HL-60 (cell line): ENCODE results near the gene ZBTB8B.

Experiments used
- DNase-seq, 2 experiments: peaks; one replicate each; pipeline ENCODE4 v3.0.0-alpha.2; 2010 to 2020; ENCODE audit warnings: low read depth in 1 of 2, low spot score in 1 of 2
- H3K27ac ChIP-seq: fragments of 250-450 bp; sonication (Bioruptor Pico); replicated peaks from 2 replicates; pipeline ENCODE4 v1.5.1; 2020; ENCODE audit warnings: mild to moderate bottlenecking, moderate library complexity
- H3K27me3 ChIP-seq: fragments of 250-450 bp; sonication (Bioruptor Pico); 2 replicates; pipeline ENCODE4 v1.5.1; 2021; ENCODE audit warnings: mild to moderate bottlenecking, moderate library complexity; ENCODE audit not compliant: insufficient read depth, poor library complexity, severe bottlenecking
- H3K4me3 ChIP-seq: replicated peaks from 2 replicates; pipeline ENCODE4 v1.5.1; 2011; ENCODE audit warnings: mild to moderate bottlenecking, control low read depth, low read length; ENCODE audit not compliant: insufficient read depth
- GABPA ChIP-seq: IDR thresholded peaks from 2 replicates; pipeline ENCODE4 v1.6.1; 2012; ENCODE audit warnings: low read depth
- POLR2AphosphoS5 ChIP-seq: IDR thresholded peaks from 2 replicates; pipeline ENCODE4 v1.6.1; 2012; ENCODE audit warnings: low read depth
- SPI1 ChIP-seq: IDR thresholded peaks from 2 replicates; pipeline ENCODE4 v1.6.1; 2012; ENCODE audit warnings: low read depth, mild to moderate bottlenecking, borderline replicate concordance
- TF ChIP-seq, protein P1 (sequence below): IDR thresholded peaks from one replicate; pipeline ENCODE4 v1.5.1; 2011; ENCODE audit warnings: low read length, control low read depth, inconsistent platforms; ENCODE audit not compliant: insufficient read depth
- TF ChIP-seq, protein P2 (sequence below): IDR thresholded peaks from 2 replicates; pipeline ENCODE4 v1.6.1; 2012; ENCODE audit warnings: low read depth; ENCODE audit not compliant: insufficient replicate concordance

Gene ZBTB8B

DNA sequence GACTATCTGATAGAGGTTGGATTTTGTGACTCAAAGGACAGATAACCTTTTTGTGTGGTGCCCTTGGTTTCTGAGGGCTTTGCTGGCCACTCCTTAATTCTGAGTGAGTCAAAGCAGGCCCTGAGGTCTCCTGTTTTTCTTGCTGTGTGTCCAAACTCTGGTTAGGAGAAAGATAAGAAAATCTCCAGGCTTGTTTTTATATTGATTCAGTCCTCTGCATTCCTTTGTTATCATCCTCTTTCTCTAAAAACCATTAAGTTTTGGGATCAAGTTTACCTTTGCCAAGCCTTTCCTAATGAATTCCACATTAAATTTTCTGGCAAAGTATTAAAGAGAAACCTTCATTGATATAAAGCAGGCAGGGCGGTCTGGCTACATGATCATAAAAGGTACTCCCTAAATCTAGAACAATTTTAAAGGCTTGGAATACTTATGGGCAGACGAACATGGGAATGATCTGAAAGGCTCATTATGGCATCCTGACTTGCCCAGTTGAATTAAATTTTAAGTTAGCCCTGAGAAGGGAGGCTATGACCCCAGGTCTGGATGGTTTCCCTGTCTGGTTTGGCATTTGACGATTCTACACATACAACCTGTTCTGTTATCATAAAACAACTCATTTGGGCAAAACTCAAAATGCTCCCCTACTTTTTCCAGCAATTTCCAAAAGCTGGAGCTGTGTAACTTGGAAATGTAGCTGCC is 20.8 kb downstream of the ZBTB8B start:
- DNase-seq = no peak

DNA sequence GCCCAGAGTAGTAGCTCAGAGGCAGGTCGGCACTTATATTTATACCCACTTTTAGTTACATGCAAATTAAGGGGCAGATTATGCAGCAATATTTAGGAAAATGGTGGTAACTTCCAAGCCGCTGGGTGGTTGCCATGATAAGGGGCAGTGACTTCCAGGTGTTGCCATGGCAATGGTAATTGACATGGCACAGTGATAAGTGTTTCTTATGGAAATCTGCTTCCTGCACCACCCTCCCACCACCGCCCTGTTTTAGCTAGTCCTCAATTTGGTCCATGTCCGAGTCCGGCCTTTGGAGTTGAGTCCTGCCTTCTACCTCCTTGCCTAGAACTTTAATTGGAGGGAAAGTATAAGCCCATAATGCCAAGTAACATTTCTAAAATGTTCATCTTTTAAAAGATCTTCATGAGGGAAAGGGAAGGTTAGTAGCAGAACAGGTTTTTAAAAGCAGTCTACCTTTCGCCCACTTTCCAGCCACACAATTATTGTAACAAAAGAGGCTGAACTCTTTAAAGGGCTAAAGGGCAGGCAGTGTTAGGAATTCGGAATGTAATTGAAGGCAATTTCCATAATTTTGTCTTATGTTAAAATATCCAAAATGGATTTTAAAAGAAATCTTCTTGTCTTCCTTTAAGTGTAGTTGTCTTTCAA is 21.7 kb downstream of the ZBTB8B start:
- no peak overlapping the region for H3K27ac ChIP-seq
- no peak overlapping the region for H3K4me3 ChIP-seq
- DNase-seq = no peak
- TF ChIP-seq, protein P1, sequence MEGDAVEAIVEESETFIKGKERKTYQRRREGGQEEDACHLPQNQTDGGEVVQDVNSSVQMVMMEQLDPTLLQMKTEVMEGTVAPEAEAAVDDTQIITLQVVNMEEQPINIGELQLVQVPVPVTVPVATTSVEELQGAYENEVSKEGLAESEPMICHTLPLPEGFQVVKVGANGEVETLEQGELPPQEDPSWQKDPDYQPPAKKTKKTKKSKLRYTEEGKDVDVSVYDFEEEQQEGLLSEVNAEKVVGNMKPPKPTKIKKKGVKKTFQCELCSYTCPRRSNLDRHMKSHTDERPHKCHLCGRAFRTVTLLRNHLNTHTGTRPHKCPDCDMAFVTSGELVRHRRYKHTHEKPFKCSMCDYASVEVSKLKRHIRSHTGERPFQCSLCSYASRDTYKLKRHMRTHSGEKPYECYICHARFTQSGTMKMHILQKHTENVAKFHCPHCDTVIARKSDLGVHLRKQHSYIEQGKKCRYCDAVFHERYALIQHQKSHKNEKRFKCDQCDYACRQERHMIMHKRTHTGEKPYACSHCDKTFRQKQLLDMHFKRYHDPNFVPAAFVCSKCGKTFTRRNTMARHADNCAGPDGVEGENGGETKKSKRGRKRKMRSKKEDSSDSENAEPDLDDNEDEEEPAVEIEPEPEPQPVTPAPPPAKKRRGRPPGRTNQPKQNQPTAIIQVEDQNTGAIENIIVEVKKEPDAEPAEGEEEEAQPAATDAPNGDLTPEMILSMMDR = no peak
- TF ChIP-seq POLR2AphosphoS5 = no peak
- no peak for TF ChIP-seq SPI1
- no peak for TF ChIP-seq GABPA
- TF ChIP-seq, protein P2, sequence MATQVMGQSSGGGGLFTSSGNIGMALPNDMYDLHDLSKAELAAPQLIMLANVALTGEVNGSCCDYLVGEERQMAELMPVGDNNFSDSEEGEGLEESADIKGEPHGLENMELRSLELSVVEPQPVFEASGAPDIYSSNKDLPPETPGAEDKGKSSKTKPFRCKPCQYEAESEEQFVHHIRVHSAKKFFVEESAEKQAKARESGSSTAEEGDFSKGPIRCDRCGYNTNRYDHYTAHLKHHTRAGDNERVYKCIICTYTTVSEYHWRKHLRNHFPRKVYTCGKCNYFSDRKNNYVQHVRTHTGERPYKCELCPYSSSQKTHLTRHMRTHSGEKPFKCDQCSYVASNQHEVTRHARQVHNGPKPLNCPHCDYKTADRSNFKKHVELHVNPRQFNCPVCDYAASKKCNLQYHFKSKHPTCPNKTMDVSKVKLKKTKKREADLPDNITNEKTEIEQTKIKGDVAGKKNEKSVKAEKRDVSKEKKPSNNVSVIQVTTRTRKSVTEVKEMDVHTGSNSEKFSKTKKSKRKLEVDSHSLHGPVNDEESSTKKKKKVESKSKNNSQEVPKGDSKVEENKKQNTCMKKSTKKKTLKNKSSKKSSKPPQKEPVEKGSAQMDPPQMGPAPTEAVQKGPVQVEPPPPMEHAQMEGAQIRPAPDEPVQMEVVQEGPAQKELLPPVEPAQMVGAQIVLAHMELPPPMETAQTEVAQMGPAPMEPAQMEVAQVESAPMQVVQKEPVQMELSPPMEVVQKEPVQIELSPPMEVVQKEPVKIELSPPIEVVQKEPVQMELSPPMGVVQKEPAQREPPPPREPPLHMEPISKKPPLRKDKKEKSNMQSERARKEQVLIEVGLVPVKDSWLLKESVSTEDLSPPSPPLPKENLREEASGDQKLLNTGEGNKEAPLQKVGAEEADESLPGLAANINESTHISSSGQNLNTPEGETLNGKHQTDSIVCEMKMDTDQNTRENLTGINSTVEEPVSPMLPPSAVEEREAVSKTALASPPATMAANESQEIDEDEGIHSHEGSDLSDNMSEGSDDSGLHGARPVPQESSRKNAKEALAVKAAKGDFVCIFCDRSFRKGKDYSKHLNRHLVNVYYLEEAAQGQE = no peak
- H3K27me3 ChIP-seq = peaks cover 14% of the 10 kb centered on the region

More for the DNA sequence above, 20.8 kb downstream of the ZBTB8B start:
- TF ChIP-seq POLR2AphosphoS5 (no peak), SPI1 (no peak)
- TF ChIP-seq, protein P2 = no peak
- TF ChIP-seq, protein P1 = no peak
- Histone ChIP-seq H3K27me3 (peaks cover 14% of the 10 kb centered on the region), H3K4me3 (no peak overlapping the region), H3K27ac (no peak overlapping the region)

DNA sequence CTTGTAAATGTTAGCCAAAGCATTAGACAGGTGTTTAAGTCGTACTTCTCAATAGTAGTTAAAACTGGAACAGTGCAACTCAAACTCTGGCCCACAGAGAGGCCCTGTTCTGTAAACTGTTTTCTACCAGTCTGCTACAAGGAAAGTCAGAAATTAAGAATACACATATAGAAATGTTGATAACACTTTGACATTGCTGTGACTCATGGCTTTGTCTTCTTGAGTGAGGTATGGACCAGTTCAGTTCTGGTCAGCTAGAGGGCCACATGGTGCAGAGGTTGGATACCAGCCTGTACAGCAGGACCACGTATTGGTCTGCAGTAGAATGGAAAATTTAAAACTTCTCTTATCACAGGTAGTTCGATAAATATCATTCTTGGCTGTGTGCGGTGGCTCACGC is 22.3 kb downstream of the ZBTB8B start:
- H3K4me3 ChIP-seq = no peak overlapping the region
- H3K27ac ChIP-seq = no peak overlapping the region
- peaks cover 14% of the 10 kb centered on the region for H3K27me3 ChIP-seq
- TF ChIP-seq SPI1 = no peak
- TF ChIP-seq, protein P1 = no peak
- TF ChIP-seq GABPA = no peak
- TF ChIP-seq, protein P2 = no peak
- no peak for TF ChIP-seq POLR2AphosphoS5
- DNase-seq = no peak
